Activated naive CD8-positive, alpha-beta T cell treated with anti-CD3 and anti-CD28 coated beads, Interleukin-2, amount 50 U/mL, for 16 hours (primary cell): ENCODE measurements around the gene COL4A2.

Experiments
- DNase-seq: peaks from one replicate; pipeline ENCODE4 v3.0.0-alpha.2; 2020; ENCODE audit warnings: low read depth, low spot score

The COL4A2 gene

GRCh38 chr13:110354715-110355473 is 47.8 kb downstream of the COL4A2 start:
- DNase-seq, result no peak

- DNase-seq, result no peak
Measured at GRCh38 chr13:110356362-110356761, 49.3 kb downstream of the COL4A2 start.

GRCh38 chr13:110358381-110358780 is 51.3 kb downstream of the COL4A2 start:
- no peak for DNase-seq

GRCh38 chr13:110359840-110360301 is 52.8 kb downstream of the COL4A2 start:
- DNase-seq, result no peak

GRCh38 chr13:110360598-110360997 is 53.5 kb downstream of the COL4A2 start:
- DNase-seq, result no peak

GRCh38 chr13:110361365-110361911 is 54.4 kb downstream of the COL4A2 start:
- no peak for DNase-seq

GRCh38 chr13:110363010-110363409 is 55.9 kb downstream of the COL4A2 start:
- no peak for DNase-seq

- no peak for DNase-seq
Measured at GRCh38 chr13:110364081-110364480, 57.0 kb downstream of the COL4A2 start.

- no peak for DNase-seq
Measured at GRCh38 chr13:110365876-110366275, 58.8 kb downstream of the COL4A2 start.

GRCh38 chr13:110366733-110367132 is 59.6 kb downstream of the COL4A2 start:
- DNase-seq, result no peak

- no peak for DNase-seq
Measured at GRCh38 chr13:110367620-110368019, 60.5 kb downstream of the COL4A2 start.

GRCh38 chr13:110368408-110368807 is 61.3 kb downstream of the COL4A2 start:
- no peak for DNase-seq

- DNase-seq, result no peak
Measured at GRCh38 chr13:110369400-110369799, 62.3 kb downstream of the COL4A2 start.

- DNase-seq, result no peak
Measured at GRCh38 chr13:110371550-110372465, 64.7 kb downstream of the COL4A2 start.

- DNase-seq, result no peak
Measured at GRCh38 chr13:110372676-110373075, 65.6 kb downstream of the COL4A2 start.

- DNase-seq, result no peak
Measured at GRCh38 chr13:110373617-110374016, 66.5 kb downstream of the COL4A2 start.

GRCh38 chr13:110374431-110375370 is 67.6 kb downstream of the COL4A2 start:
- no peak for DNase-seq

GRCh38 chr13:110376120-110376519 is 69.0 kb downstream of the COL4A2 start:
- no peak for DNase-seq

- DNase-seq, result no peak
Measured at GRCh38 chr13:110377178-110377825, 70.2 kb downstream of the COL4A2 start.

GRCh38 chr13:110377826-110378201 is 70.7 kb downstream of the COL4A2 start:
- DNase-seq, result no peak

- no peak for DNase-seq
Measured at GRCh38 chr13:110379358-110379757, 72.3 kb downstream of the COL4A2 start.
